Transverse colon (tissue), 4 donors: ENCODE results near the gene TRIM13.

Experiments
- POLR2A ChIP-seq: fragments of 450-650 bp; IDR thresholded peaks from one replicate; pipeline ENCODE4 v1.6.1; 2016; ENCODE audit warnings: antibody characterized with exemption, mild to moderate bottlenecking, moderate library complexity
- POLR2AphosphoS5 ChIP-seq, 3 donors: sonication (generic); formaldehyde crosslinking; IDR thresholded peaks; one replicate each; pipeline ENCODE4 v1.6.1; 2016; ENCODE audit warnings: antibody characterized with exemption in 3 of 3
- TF ChIP-seq, protein P1 (sequence below), 5 experiments: fragments of 200-600 bp in 3 of 5; fragments of 450-650 bp in 2 of 5; sonication (generic) in 3 of 5; IDR thresholded peaks; 1 replicate in 2 of 5; 2 replicates in 3 of 5; pipeline ENCODE4 v1.5.1; 2016 to 2017; ENCODE audit warnings: antibody characterized with exemption in 5 of 5, inconsistent platforms in 3 of 5, mild to moderate bottlenecking in 2 of 5, moderate library complexity in 1 of 5

DNA sequence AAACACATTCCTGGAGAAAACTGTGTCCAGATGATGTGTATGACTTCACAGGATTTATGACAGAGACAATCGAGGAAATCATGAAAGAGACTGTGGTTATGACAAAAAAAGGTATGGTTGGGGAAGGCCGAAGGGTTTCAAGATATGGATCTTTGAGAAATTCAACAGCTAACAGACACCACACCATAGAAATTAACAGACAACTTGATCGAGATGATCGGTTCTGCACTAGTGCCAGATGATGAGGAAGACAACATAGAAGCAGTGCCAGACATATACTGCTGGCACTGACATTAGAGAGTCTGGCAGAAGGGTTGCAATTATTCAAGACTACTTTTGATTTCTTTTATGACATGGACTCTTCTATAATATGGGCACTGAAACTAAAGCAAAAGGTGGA, 55.6 kb downstream of the TRIM13 start:
- TF ChIP-seq, protein P1, sequence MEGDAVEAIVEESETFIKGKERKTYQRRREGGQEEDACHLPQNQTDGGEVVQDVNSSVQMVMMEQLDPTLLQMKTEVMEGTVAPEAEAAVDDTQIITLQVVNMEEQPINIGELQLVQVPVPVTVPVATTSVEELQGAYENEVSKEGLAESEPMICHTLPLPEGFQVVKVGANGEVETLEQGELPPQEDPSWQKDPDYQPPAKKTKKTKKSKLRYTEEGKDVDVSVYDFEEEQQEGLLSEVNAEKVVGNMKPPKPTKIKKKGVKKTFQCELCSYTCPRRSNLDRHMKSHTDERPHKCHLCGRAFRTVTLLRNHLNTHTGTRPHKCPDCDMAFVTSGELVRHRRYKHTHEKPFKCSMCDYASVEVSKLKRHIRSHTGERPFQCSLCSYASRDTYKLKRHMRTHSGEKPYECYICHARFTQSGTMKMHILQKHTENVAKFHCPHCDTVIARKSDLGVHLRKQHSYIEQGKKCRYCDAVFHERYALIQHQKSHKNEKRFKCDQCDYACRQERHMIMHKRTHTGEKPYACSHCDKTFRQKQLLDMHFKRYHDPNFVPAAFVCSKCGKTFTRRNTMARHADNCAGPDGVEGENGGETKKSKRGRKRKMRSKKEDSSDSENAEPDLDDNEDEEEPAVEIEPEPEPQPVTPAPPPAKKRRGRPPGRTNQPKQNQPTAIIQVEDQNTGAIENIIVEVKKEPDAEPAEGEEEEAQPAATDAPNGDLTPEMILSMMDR (IDR thresholded peaks at IDR 0.05), result no peak
- TF ChIP-seq POLR2A, result no peak
- TF ChIP-seq POLR2AphosphoS5 (IDR thresholded peaks at IDR 0.05), result no peak
